Fibroblast of the aortic adventitia (primary cell): ENCODE measurements around the gene XDH. TPM values are rescaled to one million over a fixed set of nuclear protein-coding genes. Genes with fewer than 3 reads are reported as not detected.

Source experiments
- DNase-seq: peaks from one replicate; pipeline ENCODE4 v3.0.0-alpha.2; 2010; ENCODE audit warnings: low read depth
- H3K4me3 ChIP-seq: 2 replicates; pipeline ENCODE4 v1.5.1; 2011; ENCODE audit warnings: low read depth, mild to moderate bottlenecking, control low read depth, low read length, moderate library complexity
- CTCF ChIP-seq: IDR thresholded peaks from 2 replicates; pipeline ENCODE4 v1.5.1; 2011; ENCODE audit warnings: mild to moderate bottlenecking, low read length, control low read depth, inconsistent platforms; ENCODE audit not compliant: insufficient read depth
- total RNA-seq: library from RNA; depleted of rRNA; stranded (reverse); fragments of >200 nt; gene quantifications from 2 replicates; pipeline ENCODE4 v1.2.3, GENCODE V29; 2012; ENCODE audit warnings: low replicate concordance

Gene XDH
- total RNA-seq, 1 donor, result 3.1 TPM

GRCh38 chr2:31319406-31320175, 95.0 kb downstream of the XDH start:
- no peak for DNase-seq
- no peak overlapping the region for H3K4me3 ChIP-seq
- TF ChIP-seq CTCF, result no peak

- no peak for TF ChIP-seq CTCF
- DNase-seq, result peak; percentile 28
- no peak overlapping the region for H3K4me3 ChIP-seq
These were observed 95.9 kb downstream of the XDH start for GRCh38 chr2:31318361-31319336.

- TF ChIP-seq CTCF, result no peak
- no peak for DNase-seq
- no peak overlapping the region for H3K4me3 ChIP-seq
These were observed 97.1 kb downstream of the XDH start for GRCh38 chr2:31317396-31317795.

- no peak for TF ChIP-seq CTCF
- no peak for DNase-seq
- H3K4me3 ChIP-seq, result no peak overlapping the region
These were observed 99.8 kb downstream of the XDH start for GRCh38 chr2:31314761-31315160.

GRCh38 chr2:31312898-31313297, 101.6 kb downstream of the XDH start:
- no peak for TF ChIP-seq CTCF
- no peak overlapping the region for H3K4me3 ChIP-seq
- peak; percentile 35 for DNase-seq

- H3K4me3 ChIP-seq, result no peak overlapping the region
- no peak for DNase-seq
- TF ChIP-seq CTCF, result no peak
These were observed 109.7 kb downstream of the XDH start for GRCh38 chr2:31304816-31305215.
